Measurements from ENCODE around the gene CORO1C.
A peak's percentile ranks its signal among the peaks of the same experiment; 100 is the strongest.
"Not testable (repeated sequence)": the region's sequence is repeated elsewhere in the genome, so short reads cannot be mapped to it uniquely, and the experiment has no call there.

The CORO1C gene

GRCh38 chr12:108731105-108731865, at the start of gene CORO1C:
TSS of gene CORO1C (minus strand) at chr12:108731518. CDS start at chr12:108701318, 30,200 bp downstream.
- DNase-seq (ENCODE audit: low read depth): peak; percentile 91

GRCh38 chr12:108779998-108780688, 48.8 kb upstream of the CORO1C start:
- DNase-seq (ENCODE audit: low read depth): peak; percentile 54

- no peak for DNase-seq (ENCODE audit: low read depth)
These were observed 46.7 kb upstream of the CORO1C start for GRCh38 chr12:108778053-108778452.

- no peak for DNase-seq (ENCODE audit: low read depth)
These were observed 45.8 kb upstream of the CORO1C start for GRCh38 chr12:108777156-108777555.

GRCh38 chr12:108773798-108774788, 42.8 kb upstream of the CORO1C start:
- DNase-seq (ENCODE audit: low read depth): peak; percentile 60

GRCh38 chr12:108772891-108773797, 41.8 kb upstream of the CORO1C start:
- DNase-seq (ENCODE audit: low read depth): no peak

GRCh38 chr12:108772247-108772646, 40.9 kb upstream of the CORO1C start:
- DNase-seq (ENCODE audit: low read depth): no peak

GRCh38 chr12:108771835-108772234, 40.5 kb upstream of the CORO1C start:
- not testable (repeated sequence) for DNase-seq (ENCODE audit: low read depth)

GRCh38 chr12:108770963-108771362, 39.6 kb upstream of the CORO1C start:
- no peak for DNase-seq (ENCODE audit: low read depth)

GRCh38 chr12:108770269-108770829, 39.0 kb upstream of the CORO1C start:
- no peak for DNase-seq (ENCODE audit: low read depth)

GRCh38 chr12:108768591-108769500, 37.5 kb upstream of the CORO1C start:
- DNase-seq (ENCODE audit: low read depth): no peak

GRCh38 chr12:108766294-108766693, 35.0 kb upstream of the CORO1C start:
- DNase-seq (ENCODE audit: low read depth): no peak

GRCh38 chr12:108765289-108765764, 34.0 kb upstream of the CORO1C start:
- DNase-seq (ENCODE audit: low read depth): no peak

- no peak for DNase-seq (ENCODE audit: low read depth)
These were observed 33.4 kb upstream of the CORO1C start for GRCh38 chr12:108764540-108765288.

GRCh38 chr12:108761226-108761625, 29.9 kb upstream of the CORO1C start:
- DNase-seq (ENCODE audit: low read depth): no peak

GRCh38 chr12:108759924-108760323, 28.6 kb upstream of the CORO1C start:
- DNase-seq (ENCODE audit: low read depth): no peak

- DNase-seq (ENCODE audit: low read depth): no peak
These were observed 26.5 kb upstream of the CORO1C start for GRCh38 chr12:108757856-108758255.

- DNase-seq (ENCODE audit: low read depth): no peak
These were observed 25.1 kb upstream of the CORO1C start for GRCh38 chr12:108756421-108756820.

GRCh38 chr12:108755481-108755880, 24.2 kb upstream of the CORO1C start:
- DNase-seq (ENCODE audit: low read depth): no peak
